OCI-LY1 (cell line): ENCODE data around the gene RAB12.

Experiments used
- H2AFZ ChIP-seq: fragments of 200-600 bp; sonication (generic), shearing (Covaris generic); 2 replicates; pipeline ENCODE4 v1.6.0; 2014; ENCODE audit warnings: antibody characterized with exemption, mild to moderate bottlenecking, low read length
- H3F3A ChIP-seq: fragments of 200-600 bp; sonication (generic), shearing (Covaris generic); 2 replicates; pipeline ENCODE4 v1.6.0; 2014; ENCODE audit warnings: mild to moderate bottlenecking, antibody characterized with exemption, low read length, moderate library complexity; ENCODE audit not compliant: insufficient read depth
- H3K27ac ChIP-seq: fragments of 200-600 bp; sonication (generic); 2 replicates; pipeline ENCODE4 v1.5.1; 2014; ENCODE audit warnings: low read length, mixed run types, mild to moderate bottlenecking, low read depth; ENCODE audit not compliant: poor library complexity, severe bottlenecking
- H3K27me3 ChIP-seq: fragments of 200-600 bp; sonication (generic); 2 replicates; pipeline ENCODE4 v1.6.0; 2014; ENCODE audit warnings: antibody characterized with exemption, mild to moderate bottlenecking, low read length, moderate library complexity; ENCODE audit not compliant: insufficient read depth
- H3K36me3 ChIP-seq: fragments of 200-600 bp; sonication (generic); 2 replicates; pipeline ENCODE4 v1.6.1; 2014; ENCODE audit warnings: mild to moderate bottlenecking, antibody characterized with exemption, low read length, moderate library complexity, mixed read lengths; ENCODE audit not compliant: insufficient read depth
- H3K4me1 ChIP-seq: fragments of 200-600 bp; sonication (generic); 2 replicates; pipeline ENCODE4 v1.5.1; 2014; ENCODE audit warnings: mild to moderate bottlenecking, low read length, moderate library complexity; ENCODE audit not compliant: insufficient read depth, severe bottlenecking
- H3K4me2 ChIP-seq: fragments of 200-600 bp; sonication (generic), shearing (Covaris generic); 2 replicates; pipeline ENCODE4 v1.6.1; 2014; ENCODE audit warnings: low read length
- H3K4me3 ChIP-seq: fragments of 200-600 bp; sonication (generic); 2 replicates; pipeline ENCODE4 v1.5.1; 2014; ENCODE audit warnings: low read length, low read depth, mild to moderate bottlenecking, mixed read lengths; ENCODE audit not compliant: poor library complexity, severe bottlenecking
- H3K79me2 ChIP-seq: fragments of 200-600 bp; shearing (Covaris generic); 2 replicates; pipeline ENCODE4 v1.6.1; 2016; ENCODE audit warnings: mixed run types, low read length, mixed read lengths; ENCODE audit not compliant: insufficient read depth
- H3K9ac ChIP-seq: fragments of 200-600 bp; sonication (generic), shearing (Covaris generic); 2 replicates; pipeline ENCODE4 v1.6.1; 2014; ENCODE audit warnings: mild to moderate bottlenecking, low read length, mixed read lengths
- H3K9me2 ChIP-seq: fragments of 200-600 bp; sonication (generic), shearing (Covaris generic); 2 replicates; pipeline ENCODE4 v1.6.1; 2014; ENCODE audit warnings: low read depth, mild to moderate bottlenecking, low read length, mixed read lengths
- H3K9me3 ChIP-seq: fragments of 200-600 bp; shearing (Covaris generic); 2 replicates; pipeline ENCODE4 v1.6.1; 2014; ENCODE audit warnings: low read length, mixed read lengths
- H4K20me1 ChIP-seq: fragments of 200-600 bp; sonication (generic), shearing (Covaris generic); 2 replicates; pipeline ENCODE4 v1.6.0; 2016; ENCODE audit warnings: mild to moderate bottlenecking, low read length; ENCODE audit not compliant: insufficient read depth
- CTCF ChIP-seq: fragments of 200-600 bp; sonication (generic), shearing (Covaris generic); IDR thresholded peaks from 2 replicates; pipeline ENCODE4 v1.5.1; 2017; ENCODE audit warnings: mild to moderate bottlenecking, antibody characterized with exemption, low read length, moderate library complexity, mixed read lengths
- EZH2 ChIP-seq: fragments of 200-600 bp; sonication (generic), shearing (Covaris generic); IDR thresholded peaks from 2 replicates; pipeline ENCODE4 v1.8.0; 2017; ENCODE audit warnings: borderline replicate concordance, mixed run types, mild to moderate bottlenecking, antibody characterized with exemption, low read length, moderate library complexity, mixed read lengths

The RAB12 gene

DNA sequence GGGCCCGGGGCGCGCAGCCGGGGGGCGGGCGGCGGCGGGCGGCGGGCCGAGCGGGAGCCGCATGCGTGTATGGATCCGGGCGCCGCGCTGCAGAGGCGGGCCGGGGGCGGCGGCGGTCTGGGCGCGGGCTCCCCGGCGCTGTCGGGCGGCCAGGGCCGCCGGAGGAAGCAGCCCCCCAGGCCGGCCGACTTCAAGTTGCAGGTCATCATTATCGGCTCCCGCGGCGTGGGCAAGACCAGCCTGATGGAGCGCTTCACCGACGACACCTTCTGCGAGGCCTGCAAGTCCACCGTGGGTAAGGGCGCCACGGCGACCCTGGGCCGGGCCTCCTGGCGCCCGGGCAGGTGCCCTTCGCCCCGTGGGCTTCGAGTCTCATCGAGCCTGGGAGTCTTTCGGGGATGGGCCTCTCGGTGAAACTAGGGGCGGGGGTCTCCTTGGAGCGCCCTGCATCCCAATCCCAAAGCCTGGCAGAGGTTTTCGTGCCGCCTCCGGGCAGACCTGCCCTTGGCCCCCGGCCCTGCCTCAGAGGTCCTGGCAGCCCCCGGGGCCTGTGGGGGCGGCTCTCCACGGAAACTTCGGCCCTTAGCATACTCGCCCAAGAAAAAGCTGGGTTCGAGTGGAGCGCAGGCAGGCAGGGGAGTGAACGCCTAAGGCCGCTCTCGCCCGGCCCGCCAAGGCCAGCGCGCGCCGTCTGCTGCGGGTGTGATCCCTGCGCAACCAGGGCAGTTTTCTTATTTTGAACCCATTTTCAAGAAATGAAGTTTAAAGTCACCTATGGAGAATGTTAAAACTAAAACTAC is 622 bp downstream of the RAB12 start:
- Histone ChIP-seq H3K36me3 (peaks cover 7% of the 10 kb centered on the region; the same call in 1 of the 2 replicates), H3K4me2 (peak overlapping the region; percentile 83), H3K4me3 (peak overlapping the region; percentile 94), H4K20me1 (no peaks in the 10 kb centered on the region), H3F3A (no peaks in the 10 kb centered on the region), H3K79me2 (peaks cover 50% of the 10 kb centered on the region), H3K9me2 (no peaks in the 10 kb centered on the region), H3K9me3 (no peaks in the 10 kb centered on the region), H3K4me1 (peaks cover 61% of the 10 kb centered on the region), H3K27me3 (no peaks in the 10 kb centered on the region), H3K9ac (peak overlapping the region; percentile 85), H3K27ac (no peak overlapping the region), H2AFZ (no peak overlapping the region)
- TF ChIP-seq EZH2 (no peak), CTCF (no peak)

DNA sequence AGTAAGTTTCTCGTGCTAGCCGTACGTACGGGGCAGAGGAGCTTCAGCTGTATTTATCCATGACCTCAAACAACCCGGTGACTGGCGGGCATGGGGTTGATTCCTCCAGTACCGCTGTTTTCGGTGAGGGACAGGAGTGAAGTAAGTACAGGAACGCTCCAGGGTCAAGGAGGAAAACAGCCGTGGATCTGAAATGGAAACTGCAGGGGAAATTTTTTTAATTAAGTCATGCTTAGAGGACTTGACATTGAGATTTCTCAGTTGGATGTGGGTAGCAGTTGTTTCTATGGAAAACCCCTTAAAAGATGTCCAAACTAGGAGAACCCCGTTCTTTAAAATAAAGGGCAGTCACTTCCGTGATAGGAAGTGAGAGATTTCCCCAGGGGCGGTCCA is 1.2 kb downstream of the RAB12 start:
- TF ChIP-seq EZH2 (no peak), CTCF (no peak)
- Histone ChIP-seq H3K9me3 (no peaks in the 10 kb centered on the region), H2AFZ (no peak overlapping the region), H3K4me1 (peaks cover 61% of the 10 kb centered on the region), H4K20me1 (no peaks in the 10 kb centered on the region), H3F3A (no peaks in the 10 kb centered on the region), H3K36me3 (peaks cover 7% of the 10 kb centered on the region; the same call in 1 of the 2 replicates), H3K27me3 (no peaks in the 10 kb centered on the region), H3K4me2 (peak overlapping the region; percentile 83), H3K9me2 (no peaks in the 10 kb centered on the region), H3K27ac (no peak overlapping the region), H3K9ac (peak overlapping the region; percentile 85), H3K79me2 (peaks cover 56% of the 10 kb centered on the region), H3K4me3 (peak overlapping the region; percentile 94)

DNA sequence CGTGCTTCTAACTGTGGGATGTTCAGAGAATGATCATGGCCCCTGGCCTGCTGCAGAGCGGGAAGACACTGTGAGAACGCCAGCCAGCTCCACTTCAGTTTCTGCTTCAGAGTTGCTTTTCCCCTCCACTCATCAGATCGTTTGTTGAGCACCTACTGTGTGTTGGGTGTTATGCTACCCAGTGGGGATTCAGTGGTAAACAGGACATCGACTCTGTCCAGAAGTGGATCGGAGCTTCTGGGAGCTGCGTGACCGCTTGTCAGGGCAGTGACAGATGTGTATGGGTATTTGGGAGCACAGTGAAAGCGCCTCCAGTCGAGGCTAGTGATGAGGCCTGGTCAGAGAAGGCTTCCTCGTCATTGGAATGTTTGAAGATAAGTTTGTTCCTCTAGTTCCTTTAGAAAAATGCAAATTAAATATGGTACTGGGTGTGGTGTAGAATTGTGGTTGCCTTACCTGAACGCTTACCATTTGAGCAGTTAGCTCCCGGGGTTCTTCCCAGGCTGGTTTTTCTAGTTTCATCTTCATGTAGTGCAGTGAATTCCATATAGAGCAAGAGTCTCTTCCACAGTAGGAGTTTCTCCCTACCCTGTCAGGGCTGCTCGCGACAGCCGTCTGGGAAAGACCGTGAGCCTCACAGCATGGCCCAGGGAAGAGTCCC is 2.8 kb downstream of the RAB12 start:
- H3K36me3 ChIP-seq: peaks cover 7% of the 10 kb centered on the region; the same call in 1 of the 2 replicates
- no peaks in the 10 kb centered on the region for H3K9me3 ChIP-seq
- H3K27me3 ChIP-seq: no peaks in the 10 kb centered on the region
- peaks cover 70% of the 10 kb centered on the region for H3K79me2 ChIP-seq
- peaks cover 59% of the 10 kb centered on the region for H3K4me1 ChIP-seq
- no peak overlapping the region for H3K27ac ChIP-seq
- H3K9me2 ChIP-seq: no peaks in the 10 kb centered on the region
- H4K20me1 ChIP-seq: no peaks in the 10 kb centered on the region
- no peak overlapping the region for H2AFZ ChIP-seq
- H3F3A ChIP-seq: no peaks in the 10 kb centered on the region
- peak overlapping the region; percentile 94 for H3K4me3 ChIP-seq
- no peak overlapping the region for H3K9ac ChIP-seq
- no peak for TF ChIP-seq EZH2
- H3K4me2 ChIP-seq: peak overlapping the region; percentile 83; the same call in 1 of the 2 replicates
